Mammary epithelial cell (primary cell): ENCODE results near the gene AMPD1.

Experiments used
- CTCF ChIP-seq, 2 donors: IDR thresholded peaks in 1 of 2; conservative IDR thresholded peaks in 1 of 2; 2 replicates each; pipeline ENCODE4 v1.5.1; 2011 to 2012; ENCODE audit warnings: inconsistent platforms in 2 of 2, low read length in 2 of 2, mild to moderate bottlenecking in 2 of 2, control low read depth in 1 of 2, low read depth in 1 of 2; ENCODE audit not compliant: insufficient read depth in 1 of 2; ENCODE audit errors: extremely low read depth in 1 of 2
- EZH2 ChIP-seq: IDR thresholded peaks from 2 replicates; pipeline ENCODE4 v1.6.1; 2012; ENCODE audit warnings: low read length, inconsistent platforms, borderline replicate concordance

GRCh38 chr1:114668373-114668772 is 27.0 kb downstream of the AMPD1 start:
- no peak for TF ChIP-seq CTCF (conservative IDR thresholded peaks at IDR 0.05 in 1 of 2, IDR thresholded peaks at IDR 0.05 in 1 of 2; ENCODE audit: extremely low read depth in 1 of 2, insufficient read depth in 1 of 2, low read depth in 1 of 2, low read length in 2 of 2)
- TF ChIP-seq EZH2: no peak
